HG03175 (cell line): ENCODE measurements around the gene EGF.
A peak's percentile ranks its signal among the peaks of the same experiment; 100 is the strongest.
"Not testable (repeated sequence)": the region's sequence is repeated elsewhere in the genome, so short reads cannot be mapped to it uniquely, and the experiment has no call there.

Source experiments
- ATAC-seq: cut with Tn5 transposase; IDR thresholded peaks from one replicate; pipeline ENCODE4 v1.9.1; 2021; ENCODE audit warnings: mild to moderate bottlenecking, moderate library complexity; ENCODE audit not compliant: unreplicated experiment

The EGF gene

GRCh38 chr4:109912706-109913595 lies at the start of gene EGF:
EGF (plus strand) TSS chr4:109912883; CDS start chr4:109913336, 453 bp downstream.
- ATAC-seq: no peak

- no peak for ATAC-seq
These were observed 48.5 kb upstream of the EGF start for GRCh38 chr4:109864134-109864533.

GRCh38 chr4:109870061-109870460 lies 42.6 kb upstream of the EGF start:
- ATAC-seq: no peak

GRCh38 chr4:109872065-109872464 lies 40.6 kb upstream of the EGF start:
- no peak for ATAC-seq

GRCh38 chr4:109872950-109873656 lies 39.6 kb upstream of the EGF start:
- no peak for ATAC-seq

- ATAC-seq: no peak
These were observed 38.7 kb upstream of the EGF start for GRCh38 chr4:109873791-109874514.

GRCh38 chr4:109875106-109875505 lies 37.6 kb upstream of the EGF start:
- no peak for ATAC-seq

- not testable (repeated sequence) for ATAC-seq
These were observed 37.1 kb upstream of the EGF start for GRCh38 chr4:109875553-109875952.

GRCh38 chr4:109876634-109877265 lies 35.9 kb upstream of the EGF start:
- ATAC-seq: no peak

GRCh38 chr4:109877400-109877799 lies 35.3 kb upstream of the EGF start:
- ATAC-seq: peak; percentile 94

GRCh38 chr4:109878355-109878754 lies 34.3 kb upstream of the EGF start:
- no peak for ATAC-seq

- no peak for ATAC-seq
These were observed 33.6 kb upstream of the EGF start for GRCh38 chr4:109879081-109879480.

- ATAC-seq: no peak
These were observed 32.9 kb upstream of the EGF start for GRCh38 chr4:109879636-109880314.

- no peak for ATAC-seq
These were observed 26.4 kb upstream of the EGF start for GRCh38 chr4:109886303-109886702.

GRCh38 chr4:109887071-109887470 lies 25.6 kb upstream of the EGF start:
- no peak for ATAC-seq

GRCh38 chr4:109890076-109890475 lies 22.6 kb upstream of the EGF start:
- ATAC-seq: no peak

- ATAC-seq: no peak
These were observed 10.0 kb upstream of the EGF start for GRCh38 chr4:109902559-109903251.

- ATAC-seq: no peak
These were observed 4.0 kb upstream of the EGF start for GRCh38 chr4:109908731-109909130.

- ATAC-seq: no peak
These were observed 2.4 kb upstream of the EGF start for GRCh38 chr4:109910256-109910655.
